GM21447 (cell line): ENCODE data around the gene UGCG.
"Not testable (repeated sequence)": the region's sequence is repeated elsewhere in the genome, so short reads cannot be mapped to it uniquely, and the experiment has no call there.

ENCODE experiments used
- ATAC-seq: cut with Tn5 transposase; IDR thresholded peaks from one replicate; pipeline ENCODE4 v1.9.1; 2021; ENCODE audit not compliant: unreplicated experiment

Gene UGCG

GRCh38 chr9:111949919-111950318 is 53.3 kb downstream of the UGCG start:
- ATAC-seq: no peak

DNA sequence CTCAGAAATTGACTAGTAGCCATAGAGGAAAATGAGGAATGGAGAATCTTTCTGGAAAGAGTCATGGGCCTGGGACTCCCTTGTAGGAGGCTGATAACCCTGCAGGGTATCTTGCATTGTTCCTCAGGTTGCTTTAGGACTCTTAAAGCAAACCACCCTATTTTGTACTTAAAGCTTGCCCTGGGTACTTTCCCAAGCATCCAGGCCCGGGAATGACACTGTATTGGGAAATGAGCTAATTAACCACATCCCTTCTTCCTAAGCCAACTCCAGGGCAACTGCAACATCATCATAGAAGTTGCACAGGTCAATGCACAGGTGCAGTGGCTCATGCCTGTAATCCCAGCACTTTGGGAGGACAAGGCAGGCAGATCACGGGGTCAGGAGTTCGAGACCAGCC is 55.9 kb downstream of the UGCG start:
- ATAC-seq: no peak

GRCh38 chr9:111953444-111953843 is 56.8 kb downstream of the UGCG start:
- ATAC-seq: no peak

DNA sequence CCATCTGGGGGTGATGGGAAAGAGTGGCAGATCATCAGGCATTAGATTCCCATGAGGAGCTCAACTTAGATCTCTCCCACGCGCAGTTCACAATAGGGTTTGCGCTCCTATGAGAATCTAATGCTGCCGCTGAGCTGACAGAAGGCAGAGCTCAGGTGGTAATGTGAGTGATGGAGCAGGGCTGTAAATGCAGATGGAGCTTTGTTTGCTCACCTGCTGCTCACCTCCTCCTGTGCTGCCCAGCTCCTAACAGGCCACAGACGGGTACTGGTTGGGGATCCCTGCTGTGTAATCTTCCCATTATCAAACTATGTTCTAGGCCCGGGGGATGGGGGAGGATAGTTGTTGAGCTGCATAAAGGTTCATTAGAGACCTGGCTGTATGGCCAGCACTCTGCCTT is 58.4 kb downstream of the UGCG start:
- ATAC-seq: no peak

DNA sequence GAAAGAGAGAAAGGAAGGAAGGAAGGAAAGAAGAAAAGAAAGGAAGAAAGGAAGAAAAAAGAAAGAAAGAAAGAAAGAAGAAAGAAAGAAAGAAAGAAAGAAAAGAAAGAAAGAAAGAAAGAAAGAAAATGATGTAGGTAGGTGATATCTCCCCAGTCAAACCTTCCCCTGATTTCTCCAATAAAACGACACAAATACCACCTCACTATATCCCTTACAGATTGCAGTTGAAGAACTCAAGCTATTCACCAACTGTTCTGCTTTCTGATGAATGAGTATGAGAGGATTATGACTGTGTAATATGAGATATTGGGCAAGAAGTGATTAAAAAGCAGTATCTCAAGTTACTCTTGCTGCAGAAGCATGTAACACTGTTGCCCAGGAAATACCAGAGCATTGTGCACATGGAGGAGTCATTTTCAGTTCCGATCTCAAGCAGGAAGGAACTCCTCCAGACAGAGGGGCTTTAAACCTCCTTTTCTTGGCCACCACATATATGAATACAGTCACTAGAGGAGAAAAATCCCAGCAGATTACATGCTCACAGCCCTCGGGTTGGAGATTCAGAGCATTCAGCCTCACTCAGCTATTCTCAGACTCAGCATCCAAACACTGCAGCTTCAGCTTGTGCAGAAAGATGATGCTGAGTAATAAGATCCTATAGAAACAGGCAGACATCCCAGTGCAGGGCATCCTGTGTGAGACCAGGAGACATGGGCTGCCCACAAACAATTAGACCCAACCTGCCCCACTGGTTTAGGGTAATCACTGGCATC is 61.4 kb downstream of the UGCG start:
- ATAC-seq: peak; percentile 62

GRCh38 chr9:111959468-111960359 is 63.1 kb downstream of the UGCG start:
- no peak for ATAC-seq

- not testable (repeated sequence) for ATAC-seq
Observed at GRCh38 chr9:111960485-111960884, 63.9 kb downstream of the UGCG start.

DNA sequence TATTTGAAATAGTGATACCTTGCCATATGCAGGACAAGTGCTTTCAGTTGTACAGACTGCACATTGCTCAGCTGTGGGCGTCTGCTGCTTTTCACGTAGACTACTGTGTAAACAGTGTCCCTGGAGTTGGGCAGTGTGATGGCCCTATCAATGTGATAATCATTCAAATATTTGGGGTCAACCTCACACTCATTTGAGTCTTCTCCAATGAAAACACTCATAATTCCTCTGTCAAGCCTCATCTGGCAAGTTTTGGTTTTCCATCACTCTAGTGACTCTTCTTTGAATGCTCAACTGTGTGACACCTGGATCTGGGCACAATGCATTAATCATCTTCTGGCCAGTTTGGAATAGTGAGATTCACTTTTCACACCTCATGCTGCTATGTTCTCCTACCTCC is 64.4 kb downstream of the UGCG start:
- ATAC-seq: no peak

- ATAC-seq: no peak
Observed at GRCh38 chr9:111961575-111961974, 65.0 kb downstream of the UGCG start.

GRCh38 chr9:111962021-111962420 is 65.4 kb downstream of the UGCG start:
- ATAC-seq: no peak

DNA sequence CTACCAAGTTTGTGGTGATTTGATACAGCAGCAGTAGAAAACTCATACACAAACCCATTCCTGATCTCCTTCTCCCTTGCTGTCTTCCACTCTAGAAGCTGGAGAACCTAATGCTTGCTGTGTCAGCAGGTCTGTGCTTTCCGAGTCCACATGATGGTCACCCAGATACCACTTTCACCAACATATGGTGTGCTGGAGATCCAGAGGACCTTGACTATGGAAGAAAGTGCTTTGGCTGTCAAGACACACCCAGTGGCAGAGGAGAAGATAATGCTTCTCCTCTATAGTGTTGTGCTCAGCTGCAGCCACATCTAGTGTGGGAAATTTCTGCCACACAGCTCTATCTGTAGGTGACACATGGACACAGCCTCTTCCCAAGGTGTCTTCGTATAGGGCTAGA is 67.4 kb downstream of the UGCG start:
- ATAC-seq: no peak

DNA sequence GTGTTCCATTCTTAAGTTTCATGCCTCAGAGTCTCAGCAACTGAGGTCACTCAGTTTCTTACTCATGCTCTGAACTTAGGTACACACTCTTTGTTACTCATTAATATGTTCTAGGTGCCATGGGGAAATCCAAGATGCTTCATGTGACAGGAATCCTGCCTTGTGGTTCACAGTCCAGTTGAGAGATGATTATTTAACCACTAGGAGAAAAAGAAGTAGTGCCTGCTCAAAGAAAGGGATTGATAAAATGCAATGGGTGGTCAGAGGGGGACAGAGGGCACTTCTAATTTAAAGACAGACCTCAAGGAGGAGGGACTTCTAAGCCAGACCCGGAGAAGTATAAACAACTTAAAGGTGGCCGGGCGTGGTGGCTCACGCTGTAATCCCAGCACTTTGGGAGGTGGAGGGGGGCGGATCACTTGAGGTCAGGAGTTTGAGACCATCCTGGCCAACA is 69.0 kb downstream of the UGCG start:
- peak; percentile 84 for ATAC-seq

DNA sequence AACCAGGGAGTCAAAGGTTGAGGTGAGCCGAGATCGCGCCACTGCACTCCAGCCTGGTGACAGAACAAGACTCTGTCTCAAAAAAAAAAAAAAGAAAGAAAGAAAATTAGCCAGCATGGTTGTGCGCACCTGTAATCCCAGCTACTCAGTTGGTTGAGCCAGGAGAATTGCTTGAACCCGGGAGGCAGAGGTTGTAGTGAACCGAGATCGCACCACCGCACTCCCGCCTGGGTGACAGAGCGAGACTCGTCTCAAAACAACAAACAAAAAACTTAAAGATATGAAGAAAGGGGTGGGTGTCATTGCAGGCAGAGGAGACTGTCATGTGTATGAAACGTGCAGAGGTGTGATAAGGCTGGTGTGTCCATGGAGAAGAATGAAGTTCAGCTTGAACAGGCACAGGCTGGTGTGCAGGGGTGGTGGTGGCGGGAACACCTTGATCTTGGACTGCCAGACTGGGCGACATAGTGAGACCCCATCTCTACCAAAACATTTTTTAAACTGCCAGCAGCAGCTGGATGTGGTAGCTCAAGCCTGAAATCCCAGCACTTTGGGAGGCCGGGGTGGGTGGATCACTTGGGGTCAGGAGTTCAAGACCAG is 69.6 kb downstream of the UGCG start:
- ATAC-seq: no peak

DNA sequence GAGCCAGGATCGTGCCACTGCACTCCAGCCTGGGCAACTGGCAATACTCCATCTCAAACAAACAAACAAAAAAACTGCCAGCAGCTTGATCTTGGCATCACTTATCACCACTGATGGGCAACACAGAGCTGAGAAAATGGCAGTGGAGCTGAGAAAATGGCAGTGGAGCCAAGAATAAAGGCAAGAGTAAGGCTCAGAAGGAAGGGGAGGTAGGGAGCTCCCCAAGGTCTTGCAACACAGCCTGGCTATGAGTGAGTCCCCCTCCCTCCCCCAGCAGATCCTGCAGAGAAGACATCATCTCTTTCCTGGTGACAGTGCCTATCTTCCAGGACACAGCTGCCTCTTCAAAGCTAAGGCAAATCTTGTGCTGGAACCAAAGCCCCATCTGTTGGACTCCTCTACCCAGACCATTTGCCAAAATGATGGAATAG is 70.3 kb downstream of the UGCG start:
- no peak for ATAC-seq

GRCh38 chr9:111967621-111968020 is 71.0 kb downstream of the UGCG start:
- ATAC-seq: no peak

GRCh38 chr9:111969061-111969460 is 72.4 kb downstream of the UGCG start:
- no peak for ATAC-seq

DNA sequence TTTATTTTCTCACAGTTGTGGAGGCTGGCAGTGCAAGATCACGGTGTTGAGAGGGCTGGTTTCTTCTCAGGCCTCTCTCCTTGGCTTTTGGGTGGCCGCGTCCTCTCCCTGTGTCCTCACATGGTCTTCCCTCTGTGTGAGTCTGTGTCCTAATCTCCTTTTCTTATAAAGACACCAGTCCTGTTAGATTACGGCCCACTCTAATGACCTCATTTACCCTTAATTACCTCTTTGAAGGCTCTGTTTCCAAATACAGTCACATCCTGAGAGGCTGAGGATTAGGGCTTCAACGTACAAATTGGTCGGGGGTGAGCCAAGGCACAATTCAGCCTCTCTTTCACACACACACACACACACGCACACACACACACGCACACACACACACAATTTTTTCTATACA is 73.0 kb downstream of the UGCG start:
- ATAC-seq: no peak

GRCh38 chr9:111970827-111971226 is 74.2 kb downstream of the UGCG start:
- no peak for ATAC-seq

DNA sequence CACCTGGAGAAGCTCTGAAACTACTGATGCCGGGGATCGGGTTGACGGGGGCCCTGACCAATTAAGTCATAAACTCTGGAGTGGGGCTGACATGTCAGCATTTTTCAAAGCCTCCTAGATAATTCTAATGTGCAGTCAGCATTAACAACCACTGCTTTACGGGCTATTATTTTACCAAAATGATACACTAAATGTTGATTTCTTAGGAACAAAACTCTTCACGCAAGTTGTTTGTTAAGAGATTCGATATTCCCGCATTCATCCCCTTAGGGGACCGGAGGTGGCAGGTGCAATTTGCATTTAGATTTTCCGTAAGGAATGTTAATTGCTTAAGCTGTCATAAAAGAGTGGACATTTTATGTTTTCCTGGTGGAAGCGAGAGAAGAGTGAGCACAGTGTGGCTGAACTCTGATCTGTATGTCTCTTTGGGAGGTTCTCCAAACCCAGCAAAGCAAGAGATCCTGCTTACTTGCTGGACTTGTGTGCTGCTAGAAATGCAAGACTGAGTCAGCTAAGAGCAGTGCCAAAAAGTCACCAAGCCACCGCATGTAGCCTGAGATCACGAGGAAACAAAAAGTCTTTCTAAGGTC is 77.6 kb downstream of the UGCG start:
- no peak for ATAC-seq

DNA sequence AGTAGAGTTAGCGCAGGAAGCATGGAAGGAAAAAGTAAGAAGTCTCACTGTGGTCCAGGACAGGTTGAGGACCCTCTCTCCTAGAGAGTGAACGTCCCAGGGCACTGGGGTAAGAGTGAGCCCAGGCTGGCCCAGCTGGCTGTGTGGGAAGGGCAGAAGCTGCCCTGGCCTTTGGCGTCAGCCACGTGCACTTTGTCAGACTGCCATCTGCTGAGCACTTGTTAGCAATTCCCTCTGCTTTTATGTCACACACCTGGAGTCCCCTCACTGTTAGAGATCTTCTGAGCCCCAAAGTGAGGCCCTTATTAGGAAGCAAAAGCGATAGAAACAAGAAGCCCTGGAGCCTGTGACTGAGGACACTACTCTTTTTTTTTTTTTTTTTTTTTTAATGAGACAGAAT is 79.1 kb downstream of the UGCG start:
- no peak for ATAC-seq

DNA sequence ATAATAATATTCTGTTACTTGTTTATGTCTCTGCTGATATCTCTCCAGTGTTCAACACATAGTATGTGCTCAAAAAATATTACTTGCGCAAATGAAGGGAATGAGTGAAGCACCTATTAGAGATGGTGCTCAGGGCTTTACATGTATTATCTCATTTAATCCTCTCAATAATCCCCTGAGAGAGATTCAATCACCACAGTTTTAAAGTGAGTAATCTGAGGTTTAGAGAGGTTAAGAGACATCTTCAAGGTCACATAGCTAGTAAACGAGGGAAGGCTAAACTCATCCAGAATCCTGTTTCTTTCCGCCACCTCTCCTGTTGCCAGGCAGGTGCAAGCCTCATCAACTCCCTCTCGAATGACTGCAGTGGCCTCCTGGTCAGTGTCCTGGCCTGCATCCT is 82.0 kb downstream of the UGCG start:
- ATAC-seq: no peak
